Psoas muscle (tissue), 8 donors: ENCODE measurements around the gene TMEM179. TPM values are rescaled to one million over a fixed set of nuclear protein-coding genes. Genes with fewer than 3 reads are reported as not detected.

ENCODE experiments used
- ATAC-seq, 4 donors: fragments of 200-7000 bp; cut with Tn5 transposase; one replicate each; pipeline ENCODE4 v1.9.1; 2020; ENCODE audit warnings: moderate library complexity in 3 of 4, mild to moderate bottlenecking in 2 of 4
- DNase-seq, 2 donors: peaks; one replicate each; pipeline ENCODE4 v3.0.0-alpha.2; 2020
- H3K27ac ChIP-seq: fragments of 200-600 bp; one replicate; pipeline ENCODE4 v1.8.0; 2022
- H3K27me3 ChIP-seq, 3 donors: fragments of 200-600 bp in 1 of 3; one replicate each; pipeline versions ENCODE4 v1.6.1 to v1.8.0; 2013 to 2022; ENCODE audit warnings: low read length in 2 of 3, mild to moderate bottlenecking in 2 of 3, moderate library complexity in 1 of 3; ENCODE audit not compliant: insufficient read depth in 3 of 3
- H3K36me3 ChIP-seq, 2 donors: fragments of 200-600 bp in 1 of 2; one replicate each; pipeline versions ENCODE4 v1.6.1 to v1.8.0; 2013 to 2022; ENCODE audit warnings: low read depth in 1 of 2, mild to moderate bottlenecking in 1 of 2, moderate library complexity in 1 of 2; ENCODE audit not compliant: insufficient read depth in 1 of 2
- H3K4me1 ChIP-seq: fragments of 200-600 bp; one replicate; pipeline ENCODE4 v1.8.0; 2022
- H3K4me3 ChIP-seq: fragments of 200-600 bp; one replicate; pipeline ENCODE4 v1.8.0; 2022; ENCODE audit warnings: mild to moderate bottlenecking
- H3K9me3 ChIP-seq: fragments of 200-600 bp; one replicate; pipeline ENCODE4 v1.8.0; 2022
- WGBS, 3 donors: extraction: QIAGEN DNeasy Blood & Tissue Kit; methylation state at CpG; one replicate each; pipeline versions ENCODE4 v1.1.6 to v1.1.7; 2013; 5-methylcytosine and 5-hydroxymethylcytosine counted together
- intact Hi-C, 2 donors: fragments of 100-400 bp; cut with DNase I; formaldehyde crosslinking; loops; one replicate each; pipeline versions ENCODE4 v1.11.0 to v1.14.2; 2022
- polyA plus RNA-seq, 3 donors: library from polyadenylated mRNA; stranded (reverse); fragments of 200-250 nt; gene quantifications; one replicate each; pipeline ENCODE4 v1.2.3, GENCODE V29; 2013
- total RNA-seq, 4 donors: library from RNA; stranded (reverse); fragmentation: NEBNext Ultra II Directional in 2 of 4; extraction: Animal tissue kit (Norgen Biotek cat#: 25700) in 2 of 4; gene quantifications; one replicate each; pipeline versions ENCODE4 v1.2.1 to v1.2.4, GENCODE V29; 2021 to 2023
- TF ChIP-seq, protein P1 (sequence below): fragments of 200-600 bp; IDR thresholded peaks from one replicate; pipeline ENCODE4 v1.8.0; 2022; ENCODE audit warnings: antibody characterized with exemption
- donor health status: healthy with polysubstance abuse.
- donor health status: DM: no; HTN: no; CAD: no; lungs with moderate emphysema.
- donor health status: Bipolar disorder and iron deficiency.
- donor health status: healthy.
- donor health status: DM: yes; HTN: yes; CAD: no.
- donor health status: DM: no; HTN: no; CAD: no.
- donor health status: DM: no; HTN: no; CAD: no.
- donor health status: DM: yes; HTN: yes; CAD: no.

Gene TMEM179
- total and polyA plus RNA-seq, 7 donors = 0.01 TPM; not detected in 6

DNA sequence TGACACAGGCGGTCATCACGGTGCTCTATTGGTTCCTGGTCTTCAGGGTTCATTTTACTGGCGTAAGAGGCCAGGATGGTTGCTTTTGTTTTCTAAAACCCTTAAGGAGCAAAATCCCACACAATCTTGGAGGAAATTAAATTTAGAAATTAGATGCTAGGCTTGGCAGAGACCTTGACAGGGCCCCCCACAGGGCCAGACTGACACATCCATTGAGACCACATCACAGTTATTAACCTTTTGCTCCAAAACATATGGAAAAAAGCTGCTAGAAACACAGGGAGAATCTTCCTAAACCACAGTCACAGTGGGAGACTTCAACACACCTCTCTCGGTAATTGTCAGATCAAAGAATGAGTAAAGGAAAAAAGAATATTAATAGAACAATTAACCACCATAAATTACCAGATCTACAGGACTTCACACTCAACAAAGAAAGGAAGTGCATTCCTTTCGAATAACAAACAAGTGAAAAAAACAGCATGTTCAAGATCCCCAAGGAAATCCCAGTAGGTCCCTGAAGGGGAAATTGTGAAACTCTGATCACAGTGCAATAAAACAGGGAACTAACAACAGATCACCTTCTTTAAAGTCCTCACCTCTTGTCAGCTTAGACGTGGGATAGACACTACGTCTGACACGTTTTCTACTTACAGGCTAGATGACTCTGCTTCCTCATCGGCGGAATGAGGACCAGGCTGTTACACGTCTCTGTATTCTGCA lies 40.2 kb upstream of the TMEM179 start:
- Histone ChIP-seq H3K36me3 (no peaks in the 10 kb centered on the region), H3K27ac (no peak overlapping the region), H3K27me3 (peaks cover 0 to 2% (median 2%) of the 10 kb centered on the region in 3 donors), H3K9me3 (peaks cover 3% of the 10 kb centered on the region), H3K4me3 (no peak overlapping the region), H3K4me1 (no peaks in the 10 kb centered on the region)
- no peak for DNase-seq
- WGBS, 3 donors = 49 to 58% (median 56%) methylated on average over 11 of the region's 11 CpGs
- ATAC-seq = no peak
- TF ChIP-seq, protein P1, sequence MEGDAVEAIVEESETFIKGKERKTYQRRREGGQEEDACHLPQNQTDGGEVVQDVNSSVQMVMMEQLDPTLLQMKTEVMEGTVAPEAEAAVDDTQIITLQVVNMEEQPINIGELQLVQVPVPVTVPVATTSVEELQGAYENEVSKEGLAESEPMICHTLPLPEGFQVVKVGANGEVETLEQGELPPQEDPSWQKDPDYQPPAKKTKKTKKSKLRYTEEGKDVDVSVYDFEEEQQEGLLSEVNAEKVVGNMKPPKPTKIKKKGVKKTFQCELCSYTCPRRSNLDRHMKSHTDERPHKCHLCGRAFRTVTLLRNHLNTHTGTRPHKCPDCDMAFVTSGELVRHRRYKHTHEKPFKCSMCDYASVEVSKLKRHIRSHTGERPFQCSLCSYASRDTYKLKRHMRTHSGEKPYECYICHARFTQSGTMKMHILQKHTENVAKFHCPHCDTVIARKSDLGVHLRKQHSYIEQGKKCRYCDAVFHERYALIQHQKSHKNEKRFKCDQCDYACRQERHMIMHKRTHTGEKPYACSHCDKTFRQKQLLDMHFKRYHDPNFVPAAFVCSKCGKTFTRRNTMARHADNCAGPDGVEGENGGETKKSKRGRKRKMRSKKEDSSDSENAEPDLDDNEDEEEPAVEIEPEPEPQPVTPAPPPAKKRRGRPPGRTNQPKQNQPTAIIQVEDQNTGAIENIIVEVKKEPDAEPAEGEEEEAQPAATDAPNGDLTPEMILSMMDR = no peak
- intact Hi-C loops = loop anchor here in 1 of 2 donors (1.0 kb wide), 1 partner anchor 508 kb away; no protein-coding TSS in a partner anchor

DNA sequence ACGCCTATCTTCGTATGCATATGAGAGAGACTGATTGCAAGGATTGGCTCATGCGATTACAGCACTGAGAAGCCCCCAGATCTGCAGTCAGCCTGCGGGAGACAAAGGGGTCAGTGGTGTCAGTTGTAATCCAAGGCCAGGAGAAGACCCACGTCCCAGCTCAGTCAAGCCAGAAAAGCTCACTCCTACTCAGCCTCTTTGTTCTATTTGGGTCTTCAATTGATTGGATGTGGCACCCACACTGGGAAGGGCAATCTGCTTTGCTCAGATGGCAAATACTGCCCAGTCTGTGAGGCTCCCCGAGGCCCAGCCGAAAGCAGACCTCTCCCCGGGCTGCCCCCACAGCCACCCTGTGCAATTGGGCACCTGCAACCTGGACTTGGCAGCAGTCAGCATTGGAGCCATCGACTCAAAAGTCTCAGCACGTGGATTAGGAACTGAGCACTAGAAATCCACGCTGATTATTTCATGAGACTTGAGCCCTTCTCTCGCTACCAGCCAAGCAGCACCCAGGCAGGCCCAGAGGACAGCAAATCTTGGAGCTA lies 39.6 kb upstream of the TMEM179 start:
- peaks cover 3% of the 10 kb centered on the region for H3K9me3 ChIP-seq
- TF ChIP-seq, protein P1 = no peak
- no peak overlapping the region for H3K4me3 ChIP-seq
- no peak for DNase-seq
- no peak for ATAC-seq
- 62 to 70% (median 65%) methylated on average over 12 of the region's 12 CpGs for WGBS, 3 donors
- H3K36me3 ChIP-seq = no peaks in the 10 kb centered on the region
- no peaks in the 10 kb centered on the region for H3K4me1 ChIP-seq
- H3K27ac ChIP-seq = no peak overlapping the region
- intact Hi-C loops = loop anchor here in 1 of 2 donors (1.0 kb wide), 1 partner anchor 507 kb away; no protein-coding TSS in a partner anchor
- H3K27me3 ChIP-seq = peaks cover 0 to 8% (median 2%) of the 10 kb centered on the region in 3 donors

DNA sequence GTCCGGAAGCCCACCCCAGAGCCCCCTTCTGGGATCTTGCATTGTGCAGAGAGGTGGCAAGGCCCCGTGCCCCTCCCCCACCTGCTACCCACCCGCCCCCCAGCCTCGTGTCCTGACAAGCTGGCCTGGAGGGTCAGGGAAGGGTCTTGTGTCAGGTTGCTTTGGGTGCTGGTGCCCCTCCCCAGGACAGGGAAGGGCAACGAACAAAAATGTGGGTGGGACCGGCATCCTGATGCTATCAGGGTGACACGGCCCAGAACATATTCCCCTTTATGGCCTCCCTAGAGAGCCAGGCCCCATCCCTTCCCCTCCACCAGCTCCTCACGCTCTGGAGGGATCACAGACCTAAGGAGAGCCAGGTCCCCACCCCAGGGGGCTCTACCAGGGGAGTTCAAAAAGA lies 38.7 kb upstream of the TMEM179 start:
- intact Hi-C loops = no loop called here
- no peak overlapping the region for H3K27ac ChIP-seq
- H3K27me3 ChIP-seq = peaks cover 0 to 14% (median 3%) of the 10 kb centered on the region in 3 donors
- WGBS, 3 donors = 58 to 77% (median 71%) methylated on average over 5 to 8 of the region's 8 CpGs
- H3K36me3 ChIP-seq = no peaks in the 10 kb centered on the region
- H3K4me3 ChIP-seq = no peak overlapping the region
- peaks cover 3% of the 10 kb centered on the region for H3K9me3 ChIP-seq
- ATAC-seq = no peak
- TF ChIP-seq, protein P1 = no peak
- no peak for DNase-seq
- H3K4me1 ChIP-seq = no peaks in the 10 kb centered on the region

DNA sequence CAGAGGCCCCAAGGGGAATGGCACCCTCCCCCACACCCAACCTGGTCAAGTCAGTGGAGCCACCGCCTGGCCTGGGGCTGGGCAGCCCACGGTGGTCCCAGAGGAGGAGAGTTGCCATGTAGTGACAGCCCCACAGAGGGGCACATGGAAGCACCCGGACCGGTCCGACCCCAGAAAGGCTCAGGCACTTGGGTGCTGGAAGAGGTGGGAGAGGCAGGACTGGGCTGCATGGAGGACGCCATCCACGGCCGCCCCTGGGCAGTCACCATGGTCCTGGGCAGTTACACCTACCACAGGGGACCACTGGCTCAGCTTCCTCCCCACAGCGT lies 37.9 kb upstream of the TMEM179 start:
- 88 to 94% (median 91%) methylated on average over 9 of the region's 9 CpGs for WGBS, 3 donors

More for the DNA sequence above, 37.9 kb upstream of the TMEM179 start:
- ATAC-seq (no peak), DNase-seq (no peak)
- no peak overlapping the region for H3K4me3 ChIP-seq
- H3K4me1 ChIP-seq = no peaks in the 10 kb centered on the region
- no peak overlapping the region for H3K27ac ChIP-seq
- peaks cover 0 to 19% (median 3%) of the 10 kb centered on the region in 3 donors for H3K27me3 ChIP-seq
- H3K36me3 ChIP-seq = no peaks in the 10 kb centered on the region
- TF ChIP-seq, protein P1 = no peak
- intact Hi-C loops = no loop called here
- H3K9me3 ChIP-seq = peaks cover 3% of the 10 kb centered on the region
